Measurements from ENCODE around the gene MRPL23. TPM values are rescaled to one million over a fixed set of nuclear protein-coding genes. Genes with fewer than 3 reads are reported as not detected.

The MRPL23 gene
- total RNA-seq, 3 donors from 2014 or later (not counting 1 experiment from before 2014, with no cell fraction given): 31.2 to 35.4 (median 32.8) TPM

GRCh38 chr11:1920909-1921573, 26.1 kb upstream of the MRPL23 start:
- H3K9me3 Mint-ChIP-seq: no peaks in the 10 kb centered on the region
- H3K4me1 Mint-ChIP-seq: peaks cover 5 to 30% of the 10 kb centered on the region in 2 donors
- H3K27ac Mint-ChIP-seq: no peak overlapping the region
- Histone ChIP-seq H3K36me3 (ENCODE audit: control insufficient read depth, insufficient read depth, low read length) (no peaks in the 10 kb centered on the region), H3K27ac (ENCODE audit: low read length) (no peak overlapping the region), H3K27me3 (ENCODE audit: control insufficient read depth, insufficient read depth, low read length) (peaks cover 2% of the 10 kb centered on the region), H3K4me1 (ENCODE audit: control insufficient read depth, insufficient read depth, low read length) (peaks cover 24% of the 10 kb centered on the region), H3K9me3 (ENCODE audit: control insufficient read depth, insufficient read depth, low read length) (no peaks in the 10 kb centered on the region), H3K4me3 (ENCODE audit: low read length) (no peak overlapping the region)
- WGBS (ENCODE audit: insufficient coverage): 53% methylated on average over 21 of the region's 21 CpGs
- no peaks in the 10 kb centered on the region for H3K36me3 Mint-ChIP-seq
- intact Hi-C loops (cut with micrococcal nuclease): loop anchor here (5.0 kb wide), 1 partner anchor 296 kb away; no protein-coding TSS in a partner anchor
- H3K27me3 Mint-ChIP-seq (ENCODE audit: low read depth in 2 of 2): peaks cover 0 to 10% of the 10 kb centered on the region in 2 donors
- ATAC-seq (no peak), DNase-seq (peak; percentile 9 to 22)
- TF ChIP-seq, protein P1, sequence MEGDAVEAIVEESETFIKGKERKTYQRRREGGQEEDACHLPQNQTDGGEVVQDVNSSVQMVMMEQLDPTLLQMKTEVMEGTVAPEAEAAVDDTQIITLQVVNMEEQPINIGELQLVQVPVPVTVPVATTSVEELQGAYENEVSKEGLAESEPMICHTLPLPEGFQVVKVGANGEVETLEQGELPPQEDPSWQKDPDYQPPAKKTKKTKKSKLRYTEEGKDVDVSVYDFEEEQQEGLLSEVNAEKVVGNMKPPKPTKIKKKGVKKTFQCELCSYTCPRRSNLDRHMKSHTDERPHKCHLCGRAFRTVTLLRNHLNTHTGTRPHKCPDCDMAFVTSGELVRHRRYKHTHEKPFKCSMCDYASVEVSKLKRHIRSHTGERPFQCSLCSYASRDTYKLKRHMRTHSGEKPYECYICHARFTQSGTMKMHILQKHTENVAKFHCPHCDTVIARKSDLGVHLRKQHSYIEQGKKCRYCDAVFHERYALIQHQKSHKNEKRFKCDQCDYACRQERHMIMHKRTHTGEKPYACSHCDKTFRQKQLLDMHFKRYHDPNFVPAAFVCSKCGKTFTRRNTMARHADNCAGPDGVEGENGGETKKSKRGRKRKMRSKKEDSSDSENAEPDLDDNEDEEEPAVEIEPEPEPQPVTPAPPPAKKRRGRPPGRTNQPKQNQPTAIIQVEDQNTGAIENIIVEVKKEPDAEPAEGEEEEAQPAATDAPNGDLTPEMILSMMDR (IDR thresholded peaks at IDR 0.05): no peak
- no peak overlapping the region for H3K4me3 Mint-ChIP-seq

- peaks cover 5 to 33% of the 10 kb centered on the region in 2 donors for H3K4me1 Mint-ChIP-seq
- no peaks in the 10 kb centered on the region for H3K36me3 Mint-ChIP-seq
- ATAC-seq (no peak), DNase-seq (no peak)
- TF ChIP-seq, protein P1 (IDR thresholded peaks at IDR 0.05): no peak
- Histone ChIP-seq H3K27ac (ENCODE audit: low read length) (no peak overlapping the region), H3K4me3 (ENCODE audit: low read length) (no peak overlapping the region), H3K9me3 (ENCODE audit: control insufficient read depth, insufficient read depth, low read length) (no peaks in the 10 kb centered on the region), H3K36me3 (ENCODE audit: control insufficient read depth, insufficient read depth, low read length) (no peaks in the 10 kb centered on the region), H3K4me1 (ENCODE audit: control insufficient read depth, insufficient read depth, low read length) (peaks cover 20% of the 10 kb centered on the region), H3K27me3 (ENCODE audit: control insufficient read depth, insufficient read depth, low read length) (peaks cover 2% of the 10 kb centered on the region)
- WGBS (ENCODE audit: insufficient coverage): 91% methylated on average over 18 of the region's 18 CpGs
- peaks cover 0 to 12% of the 10 kb centered on the region in 2 donors for H3K27me3 Mint-ChIP-seq (ENCODE audit: low read depth in 2 of 2)
- intact Hi-C loops (cut with micrococcal nuclease): loop anchor here (5.0 kb wide), 1 partner anchor 296 kb away; no protein-coding TSS in a partner anchor
- H3K27ac Mint-ChIP-seq: no peak overlapping the region
- no peaks in the 10 kb centered on the region for H3K9me3 Mint-ChIP-seq
- H3K4me3 Mint-ChIP-seq: no peak overlapping the region
Observed at GRCh38 chr11:1921574-1922141, 25.5 kb upstream of the MRPL23 start.

DNA sequence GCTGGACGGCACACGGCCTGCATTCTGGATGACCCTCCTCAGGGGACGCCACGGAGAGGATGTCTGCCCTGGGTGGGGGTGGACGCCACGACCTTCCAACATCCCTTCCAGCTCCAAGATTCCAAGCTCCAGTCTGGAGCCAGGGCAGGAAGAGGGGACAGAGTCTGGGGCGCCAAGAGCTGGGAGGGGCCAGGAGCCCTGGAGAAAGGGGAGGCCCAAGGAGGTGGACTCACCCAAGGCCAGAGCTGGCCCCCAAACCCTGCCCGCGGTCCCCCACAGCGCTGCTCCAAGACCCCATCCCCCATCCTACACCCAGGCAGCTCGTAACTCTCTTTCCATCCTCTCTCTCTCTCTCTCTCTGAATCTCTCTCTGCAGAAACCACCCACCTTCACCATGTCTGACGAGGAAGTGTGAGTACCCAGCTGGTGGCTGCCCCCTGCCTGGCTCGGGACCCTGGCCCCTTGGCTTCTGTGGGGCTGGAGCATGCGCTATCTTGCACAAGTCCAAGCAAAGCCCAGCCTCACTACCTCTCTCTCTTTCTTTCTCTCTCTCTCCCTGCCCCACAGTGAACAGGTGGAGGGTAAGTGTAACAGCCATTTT, 24.6 kb upstream of the MRPL23 start:
- TF ChIP-seq, protein P1 (IDR thresholded peaks at IDR 0.05): no peak
- peak in 1 of 2 donors; percentile 6 for DNase-seq
- no peak overlapping the region for H3K27ac ChIP-seq (ENCODE audit: low read length)
- peaks cover 5 to 28% of the 10 kb centered on the region in 2 donors for H3K4me1 Mint-ChIP-seq
- H3K27ac Mint-ChIP-seq: no peak overlapping the region
- intact Hi-C loops (cut with micrococcal nuclease): loop anchor here (5.0 kb wide), 1 partner anchor 295 kb away; no protein-coding TSS in a partner anchor
- H3K4me3 Mint-ChIP-seq: no peak overlapping the region
- H3K36me3 ChIP-seq (ENCODE audit: control insufficient read depth, insufficient read depth, low read length): no peaks in the 10 kb centered on the region
- 76% methylated on average over 14 of the region's 14 CpGs for WGBS (ENCODE audit: insufficient coverage)
- no peaks in the 10 kb centered on the region for H3K9me3 Mint-ChIP-seq
- no peaks in the 10 kb centered on the region for H3K36me3 Mint-ChIP-seq
- peaks cover 15% of the 10 kb centered on the region for H3K4me1 ChIP-seq (ENCODE audit: control insufficient read depth, insufficient read depth, low read length)
- H3K4me3 ChIP-seq (ENCODE audit: low read length): no peak overlapping the region
- H3K9me3 ChIP-seq (ENCODE audit: control insufficient read depth, insufficient read depth, low read length): no peaks in the 10 kb centered on the region
- peaks cover 0 to 12% of the 10 kb centered on the region in 2 donors for H3K27me3 Mint-ChIP-seq (ENCODE audit: low read depth in 2 of 2)
- peaks cover 2% of the 10 kb centered on the region for H3K27me3 ChIP-seq (ENCODE audit: control insufficient read depth, insufficient read depth, low read length)
- ATAC-seq: no peak

Data from natural killer cell (primary cell).